CD4-positive, alpha-beta T cell treated with Interleukin-10 for 1 hour (primary cell): ENCODE results near the gene HIGD1C.
"Not testable (repeated sequence)": the region's sequence is repeated elsewhere in the genome, so short reads cannot be mapped to it uniquely, and the experiment has no call there.

Source experiments
- DNase-seq: peaks from one replicate; pipeline ENCODE4 v3.0.0-alpha.2; 2020

HIGD1C gene

GRCh38 chr12:50986966-50987737 is 34.8 kb downstream of the HIGD1C start:
- DNase-seq, result peak; percentile 41

GRCh38 chr12:50988051-50988450 is 35.7 kb downstream of the HIGD1C start:
- no peak for DNase-seq

DNA sequence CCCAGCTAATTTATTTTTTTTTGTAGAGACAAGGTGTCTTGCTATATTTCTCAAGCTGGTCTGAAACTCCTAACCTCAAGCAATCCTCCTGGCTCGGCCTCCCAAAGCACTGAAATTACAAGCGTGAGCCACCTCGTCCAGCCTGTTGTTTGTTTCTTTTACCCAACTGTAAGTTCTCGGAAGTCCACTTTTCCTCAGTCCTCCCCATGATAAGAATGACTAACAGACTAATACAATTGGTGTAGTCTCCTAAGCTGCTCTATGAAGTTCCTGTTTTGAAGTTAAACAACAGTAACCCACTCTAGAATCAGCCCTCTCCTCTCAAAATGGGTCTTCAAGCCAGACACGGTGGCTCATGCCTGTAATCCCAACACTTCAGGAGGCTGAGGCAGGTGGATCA is 36.5 kb downstream of the HIGD1C start:
- no peak for DNase-seq

GRCh38 chr12:50990147-50990727 is 37.9 kb downstream of the HIGD1C start:
- DNase-seq, result no peak

- no peak for DNase-seq
These were observed 38.4 kb downstream of the HIGD1C start for GRCh38 chr12:50990791-50991190.

DNA sequence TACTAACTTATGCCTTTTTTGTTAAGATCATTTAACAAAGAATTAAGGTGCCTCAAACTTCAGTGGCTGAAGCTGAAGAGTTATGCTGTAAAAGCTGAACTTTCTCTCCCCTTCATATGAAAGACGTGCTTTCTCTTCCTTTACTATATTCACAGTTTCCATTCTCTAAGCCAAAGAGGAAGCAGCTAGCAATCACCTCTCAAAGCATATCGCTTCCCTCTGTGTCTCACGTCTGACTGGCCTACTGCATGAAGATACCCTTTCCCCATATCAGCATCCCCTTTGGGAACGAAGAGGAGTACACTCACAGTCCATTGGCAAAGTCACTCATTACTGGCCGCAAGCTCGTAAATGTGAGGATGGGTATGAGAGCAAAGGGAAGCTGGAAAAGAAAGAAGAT is 38.9 kb downstream of the HIGD1C start:
- DNase-seq, result no peak

- DNase-seq, result no peak
These were observed 40.5 kb downstream of the HIGD1C start for GRCh38 chr12:50992819-50993218.

DNA sequence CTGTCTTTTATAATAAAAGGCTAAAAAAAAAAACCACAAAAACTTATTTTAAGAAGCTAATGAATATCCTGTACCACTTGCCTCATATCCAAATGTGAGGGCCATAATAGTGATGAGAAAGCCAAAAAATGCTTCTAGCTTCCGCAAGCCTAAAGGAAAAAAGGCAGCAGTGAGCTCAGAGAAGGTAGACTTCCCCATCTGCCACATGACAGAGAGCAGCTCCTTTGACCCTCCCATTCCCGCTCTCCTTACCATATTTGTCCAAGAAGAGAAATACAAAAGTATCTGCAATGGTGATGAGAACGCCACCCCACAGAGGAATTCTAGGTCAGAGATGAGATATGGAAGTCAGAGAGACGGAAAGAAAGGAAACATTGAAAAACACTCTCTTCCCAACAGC is 46.7 kb downstream of the HIGD1C start:
- no peak for DNase-seq

GRCh38 chr12:51000245-51000644 is 47.9 kb downstream of the HIGD1C start:
- DNase-seq, result no peak

- DNase-seq, result no peak
These were observed 49.5 kb downstream of the HIGD1C start for GRCh38 chr12:51001799-51002198.

DNA sequence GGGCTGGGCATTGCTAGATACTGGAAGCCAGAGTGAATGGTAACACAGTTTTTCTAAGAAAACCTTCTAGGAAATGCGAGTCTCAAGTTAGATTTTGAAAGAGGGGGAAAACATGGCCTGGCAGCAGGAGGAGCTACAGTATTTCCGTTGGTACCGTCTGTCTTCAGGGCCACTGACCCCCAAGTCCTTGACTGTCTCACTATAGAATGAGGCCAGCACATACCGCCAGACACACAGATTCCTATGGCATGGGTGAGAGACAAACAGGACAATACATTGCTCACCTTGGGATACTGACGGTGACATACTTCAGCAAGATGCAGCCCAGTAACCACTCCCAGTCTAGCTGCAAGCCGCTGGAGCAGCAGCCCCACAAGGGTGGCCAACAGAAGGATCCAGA is 52.2 kb downstream of the HIGD1C start:
- DNase-seq, result no peak

DNA sequence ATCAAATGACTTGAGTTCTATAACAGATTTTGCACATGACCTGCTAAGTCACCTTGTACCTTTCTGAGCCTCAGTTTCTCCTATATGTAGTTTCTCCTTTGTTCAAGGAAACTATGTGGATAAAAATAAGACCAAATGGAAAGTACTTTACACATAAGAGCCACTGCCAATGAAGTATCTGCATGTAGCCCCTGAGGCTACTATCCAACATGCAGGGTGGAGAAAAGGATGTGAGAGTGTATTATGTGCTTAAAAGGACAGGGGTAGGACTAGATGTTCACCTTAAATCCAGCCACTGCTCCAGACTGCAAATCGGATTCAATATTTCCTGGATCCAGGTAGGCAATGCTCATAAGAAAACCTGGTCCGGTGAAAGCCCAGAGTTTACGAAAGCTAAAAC is 52.7 kb downstream of the HIGD1C start:
- DNase-seq, result no peak

- no peak for DNase-seq
These were observed 53.3 kb downstream of the HIGD1C start for GRCh38 chr12:51005671-51006070.

DNA sequence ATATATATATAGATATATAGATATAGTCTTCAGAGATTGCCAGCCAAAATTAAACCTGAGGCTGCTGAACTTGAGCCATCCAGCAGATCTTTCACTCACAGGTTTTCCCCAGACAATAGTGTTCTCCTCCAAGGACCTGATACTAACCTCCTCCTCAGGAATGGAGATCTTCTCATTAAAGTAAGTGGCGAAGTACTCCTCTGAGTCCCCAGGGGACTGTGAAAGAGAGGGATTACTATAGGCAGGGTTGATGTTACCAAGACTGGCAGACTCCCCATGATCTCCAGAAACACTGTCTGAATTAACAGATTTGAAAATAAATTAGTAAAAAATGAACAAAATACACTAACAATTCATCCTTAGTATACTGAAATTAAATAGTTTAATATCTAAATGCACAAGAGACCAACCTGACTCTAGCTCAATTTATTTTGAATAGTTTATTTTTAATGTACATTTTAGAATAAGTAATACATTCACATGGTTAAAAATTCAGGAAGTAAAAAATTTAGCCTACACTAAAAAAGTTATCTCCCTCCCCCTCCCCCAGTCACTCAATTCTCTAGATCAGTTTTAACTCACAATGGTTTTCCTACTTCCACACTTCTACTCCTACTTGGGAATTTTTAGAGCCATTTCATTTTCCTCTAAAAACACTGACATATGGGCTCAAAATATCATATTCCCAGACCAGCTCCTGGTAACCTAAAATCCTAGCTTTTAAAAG is 56.1 kb downstream of the HIGD1C start:
- no peak for DNase-seq

GRCh38 chr12:51009056-51009440 is 56.7 kb downstream of the HIGD1C start:
- DNase-seq, result peak; percentile 55

GRCh38 chr12:51011955-51012354 is 59.6 kb downstream of the HIGD1C start:
- no peak for DNase-seq

GRCh38 chr12:51012570-51013236 is 60.4 kb downstream of the HIGD1C start:
- DNase-seq, result no peak

DNA sequence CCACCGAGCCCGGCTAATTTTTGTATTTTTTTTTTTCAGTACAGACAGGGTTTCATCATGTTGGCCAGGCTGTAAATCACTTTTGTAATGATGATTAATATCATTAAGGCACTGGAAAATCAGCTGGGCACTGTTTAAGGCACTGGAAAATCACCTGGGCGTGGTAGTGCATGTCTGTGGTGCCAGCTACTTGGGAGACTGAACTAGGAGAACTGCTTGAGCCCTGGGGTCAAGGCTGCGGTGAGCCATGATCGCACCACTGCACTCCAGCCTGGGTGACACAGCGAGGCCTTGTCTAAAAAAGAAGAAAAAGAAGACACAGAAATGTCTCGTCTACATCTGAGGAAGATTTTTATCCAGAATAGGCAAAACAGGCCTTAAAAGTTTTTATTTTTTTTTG is 61.1 kb downstream of the HIGD1C start:
- DNase-seq, result no peak

DNA sequence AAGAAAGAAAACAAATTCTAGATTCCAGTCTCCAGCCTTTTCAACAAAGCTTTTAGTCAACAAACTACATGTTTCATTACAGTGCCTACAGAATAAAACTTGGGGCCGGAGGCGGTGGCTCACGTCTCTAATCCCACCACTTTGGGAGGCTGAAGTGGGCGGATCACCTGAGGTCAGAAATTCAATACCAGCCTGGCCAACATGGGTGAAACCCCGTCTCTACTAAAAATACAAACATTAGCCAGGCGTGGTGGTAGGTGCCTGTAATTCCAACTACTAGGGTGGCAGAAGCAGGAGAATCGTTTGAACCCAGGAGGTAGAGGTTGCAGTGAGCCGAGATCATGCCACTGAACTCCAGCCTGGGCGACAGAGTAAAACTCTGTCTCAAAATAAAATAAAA is 62.1 kb downstream of the HIGD1C start:
- not testable (repeated sequence) for DNase-seq

DNA sequence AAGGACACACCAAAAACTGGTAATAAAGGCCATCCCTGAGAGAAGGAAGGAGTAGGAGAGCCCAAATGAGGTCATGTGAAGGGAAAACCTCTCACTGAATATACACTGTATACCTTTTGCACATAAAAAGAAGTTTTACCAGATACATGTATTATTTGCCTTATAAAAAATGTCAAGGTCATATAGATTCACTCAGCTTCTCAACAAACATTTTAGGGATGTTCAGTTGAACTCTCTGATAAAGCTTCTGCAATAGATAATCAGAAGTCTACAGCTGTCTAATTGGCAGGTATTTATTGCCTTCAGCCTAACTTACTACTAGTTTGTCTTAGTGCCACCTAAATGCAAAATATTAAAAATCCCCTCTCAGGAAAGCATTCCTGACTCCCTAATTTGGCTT is 65.1 kb downstream of the HIGD1C start:
- DNase-seq, result no peak

DNA sequence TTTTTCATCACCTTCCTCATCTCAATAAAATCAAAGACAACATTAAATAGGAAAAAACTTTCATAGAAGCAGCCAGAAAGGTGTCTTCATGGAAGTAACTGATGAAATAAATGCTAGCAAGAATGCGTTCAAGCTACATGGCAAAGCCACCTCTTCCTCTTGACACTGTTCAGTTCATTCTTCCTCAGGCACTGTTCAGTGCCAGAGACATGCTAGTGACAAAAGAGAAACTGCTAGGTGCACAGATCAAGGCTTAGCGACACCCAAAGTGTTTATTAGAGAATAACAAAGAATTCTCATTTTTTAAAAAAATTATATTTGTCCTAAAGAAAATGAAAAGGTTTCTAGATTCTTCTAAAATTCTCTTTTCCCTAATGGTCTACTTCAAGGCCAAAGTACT is 66.6 kb downstream of the HIGD1C start:
- no peak for DNase-seq

GRCh38 chr12:51019927-51020326 is 67.6 kb downstream of the HIGD1C start:
- DNase-seq, result no peak
